DMS53 (cell line): ENCODE data around the gene RNASE1.
"Not testable (repeated sequence)": the region's sequence is repeated elsewhere in the genome, so short reads cannot be mapped to it uniquely, and the experiment has no call there.

Source experiments
- DNase-seq: peaks from one replicate; lab custom pipeline; 2025; lab: John Stamatoyannopoulos, UW

The RNASE1 gene

GRCh38 chr14:20802341-20803084 lies at the start of gene RNASE1:
RNASE1 (minus strand) TSS chr14:20802844; CDS start chr14:20802068, 776 bp downstream.
- DNase-seq, result no peak

GRCh38 chr14:20848955-20849570 lies 46.4 kb upstream of the RNASE1 start:
- no peak for DNase-seq

- no peak for DNase-seq
These were observed 45.8 kb upstream of the RNASE1 start for GRCh38 chr14:20848316-20848954.

- DNase-seq, result no peak
These were observed 43.9 kb upstream of the RNASE1 start for GRCh38 chr14:20846560-20846959.

GRCh38 chr14:20841096-20841495 lies 38.5 kb upstream of the RNASE1 start:
- no peak for DNase-seq

- no peak for DNase-seq
These were observed 35.2 kb upstream of the RNASE1 start for GRCh38 chr14:20837831-20838230.

GRCh38 chr14:20836668-20837338 lies 34.2 kb upstream of the RNASE1 start:
- no peak for DNase-seq

GRCh38 chr14:20834899-20835298 lies 32.3 kb upstream of the RNASE1 start:
- no peak for DNase-seq

- DNase-seq, result no peak
These were observed 28.2 kb upstream of the RNASE1 start for GRCh38 chr14:20830831-20831230.

- DNase-seq, result not testable (repeated sequence)
These were observed 25.5 kb upstream of the RNASE1 start for GRCh38 chr14:20828024-20828694.

- DNase-seq, result no peak
These were observed 24.7 kb upstream of the RNASE1 start for GRCh38 chr14:20827326-20827725.

- DNase-seq, result not testable (repeated sequence)
These were observed 24.0 kb upstream of the RNASE1 start for GRCh38 chr14:20826666-20827065.

GRCh38 chr14:20823859-20824258 lies 21.2 kb upstream of the RNASE1 start:
- no peak for DNase-seq

GRCh38 chr14:20821521-20822108 lies 19.0 kb upstream of the RNASE1 start:
- not testable (repeated sequence) for DNase-seq

GRCh38 chr14:20820063-20820904 lies 17.6 kb upstream of the RNASE1 start:
- no peak for DNase-seq

GRCh38 chr14:20818861-20819260 lies 16.2 kb upstream of the RNASE1 start:
- no peak for DNase-seq

GRCh38 chr14:20815946-20816345 lies 13.3 kb upstream of the RNASE1 start:
- DNase-seq, result not testable (repeated sequence)

GRCh38 chr14:20811986-20812975 lies 9.6 kb upstream of the RNASE1 start:
- no peak for DNase-seq

GRCh38 chr14:20809917-20810316 lies 7.3 kb upstream of the RNASE1 start:
- no peak for DNase-seq

GRCh38 chr14:20808162-20808483 lies 5.5 kb upstream of the RNASE1 start:
- no peak for DNase-seq
